ENCODE results near the gene SLIT3.

- TF ChIP-seq CTCF (conservative IDR thresholded peaks at IDR 0.05; ENCODE audit: low read depth in 2 of 2) = no peak
- no peak for TF ChIP-seq EZH2 (IDR thresholded peaks at IDR 0.05; ENCODE audit: low read depth, unreplicated experiment)
- no peak for TF ChIP-seq POLR2AphosphoS5 (IDR thresholded peaks at IDR 0.05; ENCODE audit: low read depth)
- TF ChIP-seq EZH2phosphoT487 (IDR thresholded peaks at IDR 0.05; ENCODE audit: unreplicated experiment) = no peak
- no peak for TF ChIP-seq NANOG (IDR thresholded peaks at IDR 0.05; ENCODE audit: borderline replicate concordance)
Measured at GRCh38 chr5:168721966-168722365, 579.0 kb downstream of the SLIT3 start.

Measured in GM23338 (cell line).